Epidermal melanocyte (primary cell): ENCODE results near the gene NRAP.

Experiments used
- DNase-seq: peaks from one replicate; pipeline ENCODE4 v3.0.0; 2011; ENCODE audit warnings: low spot score; ENCODE audit not compliant: insufficient read length

Gene NRAP

GRCh38 chr10:113605268-113605978, 58.4 kb downstream of the NRAP start:
- DNase-seq, result no peak

- no peak for DNase-seq
These were observed 59.3 kb downstream of the NRAP start for GRCh38 chr10:113604572-113604971.

GRCh38 chr10:113603057-113603777, 60.6 kb downstream of the NRAP start:
- no peak for DNase-seq

- DNase-seq, result no peak
These were observed 63.3 kb downstream of the NRAP start for GRCh38 chr10:113600569-113600968.

GRCh38 chr10:113594652-113595051, 69.2 kb downstream of the NRAP start:
- no peak for DNase-seq

- no peak for DNase-seq
These were observed 71.5 kb downstream of the NRAP start for GRCh38 chr10:113592380-113592779.

- DNase-seq, result no peak
These were observed 73.3 kb downstream of the NRAP start for GRCh38 chr10:113590581-113590980.

- DNase-seq, result no peak
These were observed 74.6 kb downstream of the NRAP start for GRCh38 chr10:113589201-113589770.

- no peak for DNase-seq
These were observed 77.9 kb downstream of the NRAP start for GRCh38 chr10:113585949-113586348.

GRCh38 chr10:113583571-113583970, 80.3 kb downstream of the NRAP start:
- DNase-seq, result no peak

- DNase-seq, result no peak
These were observed 82.7 kb downstream of the NRAP start for GRCh38 chr10:113581092-113581491.

GRCh38 chr10:113578773-113579172, 85.1 kb downstream of the NRAP start:
- no peak for DNase-seq

- DNase-seq, result no peak
These were observed 87.0 kb downstream of the NRAP start for GRCh38 chr10:113576852-113577251.

GRCh38 chr10:113573368-113573767, 90.5 kb downstream of the NRAP start:
- DNase-seq, result no peak

GRCh38 chr10:113572520-113573290, 91.1 kb downstream of the NRAP start:
- DNase-seq, result no peak

GRCh38 chr10:113569576-113569975, 94.3 kb downstream of the NRAP start:
- no peak for DNase-seq

- DNase-seq, result no peak
These were observed 97.0 kb downstream of the NRAP start for GRCh38 chr10:113566888-113567287.

- DNase-seq, result no peak
These were observed 98.5 kb downstream of the NRAP start for GRCh38 chr10:113565364-113565763.

- DNase-seq, result peak; percentile 80
These were observed 100.3 kb downstream of the NRAP start for GRCh38 chr10:113563306-113564088.

GRCh38 chr10:113562704-113563103, 101.1 kb downstream of the NRAP start:
- DNase-seq, result no peak

GRCh38 chr10:113562069-113562468, 101.8 kb downstream of the NRAP start:
- no peak for DNase-seq
